Activated CD4-positive, CD25-positive, alpha-beta regulatory T cell treated with anti-CD3 and anti-CD28 coated beads, Interleukin-2, amount 50 U/mL, for 16 hours (primary cell): ENCODE results near the gene GNMT.
A peak's percentile ranks its signal among the peaks of the same experiment; 100 is the strongest.

ENCODE experiments used
- DNase-seq: peaks from one replicate; pipeline ENCODE4 v3.0.0-alpha.2; 2020; ENCODE audit warnings: low read depth, low spot score

The GNMT gene

DNA sequence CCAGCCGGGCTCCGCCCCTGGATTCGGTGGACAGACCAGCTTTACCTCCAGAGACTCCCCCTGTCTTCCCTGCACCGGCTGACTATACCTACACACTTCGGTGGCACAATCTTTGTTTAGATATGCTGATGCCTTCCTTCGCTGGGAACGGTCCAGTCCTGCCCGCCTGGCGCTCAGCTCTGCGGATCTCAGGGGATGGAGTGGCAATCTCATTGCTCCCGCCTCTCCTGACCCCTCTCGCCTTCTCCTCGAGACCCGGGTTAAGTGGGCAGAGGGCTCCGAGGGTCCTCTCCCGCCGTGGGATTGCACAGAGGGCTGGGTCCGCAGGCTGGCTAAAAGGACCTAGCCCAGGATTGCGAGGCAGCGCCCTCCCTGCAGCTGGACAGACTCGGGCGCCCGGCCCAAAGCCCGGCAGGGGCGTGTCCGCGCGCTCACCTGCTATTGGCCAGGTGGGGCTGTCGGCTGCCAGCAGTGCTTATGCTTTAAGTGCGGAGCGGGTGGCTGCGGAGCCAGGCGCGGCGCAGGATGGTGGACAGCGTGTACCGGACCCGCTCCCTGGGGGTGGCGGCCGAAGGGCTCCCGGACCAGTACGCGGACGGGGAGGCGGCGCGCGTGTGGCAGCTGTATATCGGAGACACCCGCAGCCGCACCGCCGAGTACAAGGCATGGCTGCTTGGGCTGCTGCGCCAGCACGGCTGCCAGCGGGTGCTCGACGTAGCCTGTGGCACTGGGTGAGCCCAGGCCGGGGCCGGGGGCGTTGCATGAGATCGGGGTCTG lies at the start of gene GNMT:
Gene GNMT, plus strand, starts transcription at position 512 of the 777 bp plus-strand sequence. Its CDS starts 14 bp downstream, at position 526.
- DNase-seq = no peak

DNA sequence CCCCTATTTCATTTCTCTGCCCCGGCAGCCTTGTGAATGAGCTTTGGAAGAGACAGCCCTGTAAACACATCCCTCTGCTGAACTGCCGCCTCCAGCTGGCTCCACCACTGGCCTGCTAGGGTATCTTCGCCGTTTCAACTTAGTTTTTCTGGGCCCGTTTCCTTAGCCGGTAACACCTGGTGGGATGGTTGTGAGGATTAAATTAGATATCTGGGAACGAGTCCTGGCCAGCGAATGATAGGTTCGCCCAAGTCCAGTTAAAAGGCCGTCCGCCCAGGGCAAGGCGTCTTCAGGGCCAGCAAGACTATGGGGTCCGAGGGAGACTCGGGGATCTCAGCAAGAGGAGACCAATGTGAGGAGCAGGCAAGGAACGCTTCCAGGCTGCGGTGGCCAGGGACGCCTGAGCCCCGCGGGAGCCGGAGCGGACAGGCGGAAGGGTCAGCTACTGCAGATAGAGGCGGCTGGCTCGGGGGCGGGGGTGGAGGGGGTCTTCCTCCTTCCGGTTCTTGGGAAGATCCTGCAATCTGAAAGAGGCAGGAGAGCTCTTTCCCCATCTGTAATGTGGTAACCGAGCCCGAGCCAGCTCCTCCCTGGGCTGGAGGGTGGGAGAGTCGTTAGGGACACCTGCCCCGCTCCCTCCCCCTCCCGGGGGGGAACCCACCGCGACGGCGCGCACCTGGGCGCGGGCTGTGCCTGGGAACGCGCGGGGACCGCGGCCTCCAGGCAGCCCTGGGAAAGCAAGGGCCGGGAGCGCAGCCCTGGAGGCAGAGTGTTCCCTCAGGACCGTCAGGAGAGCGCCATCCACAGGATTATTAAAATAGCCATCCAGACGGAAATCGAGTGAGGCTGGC lies 49.2 kb upstream of the GNMT start:
- no peak for DNase-seq

DNA sequence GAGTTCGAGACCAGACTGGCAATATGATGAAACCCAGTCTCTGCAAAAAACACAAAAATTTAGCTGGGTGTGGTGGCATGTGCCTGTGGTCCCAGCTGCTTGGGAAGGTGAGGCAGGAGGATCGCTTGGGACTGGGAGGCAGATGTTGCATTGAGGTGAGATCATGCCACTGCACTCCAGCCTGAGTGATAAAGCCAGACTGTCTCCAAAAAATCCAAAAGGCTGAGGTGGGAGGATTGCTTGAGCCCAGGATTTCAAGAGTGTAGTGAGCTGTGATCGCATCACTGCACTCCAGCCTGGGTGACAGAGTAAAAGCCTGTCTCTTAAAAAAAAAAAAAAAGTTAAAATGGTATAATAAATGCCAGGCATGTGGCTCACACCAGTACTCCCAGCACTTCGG lies 46.0 kb upstream of the GNMT start:
- no peak for DNase-seq

DNA sequence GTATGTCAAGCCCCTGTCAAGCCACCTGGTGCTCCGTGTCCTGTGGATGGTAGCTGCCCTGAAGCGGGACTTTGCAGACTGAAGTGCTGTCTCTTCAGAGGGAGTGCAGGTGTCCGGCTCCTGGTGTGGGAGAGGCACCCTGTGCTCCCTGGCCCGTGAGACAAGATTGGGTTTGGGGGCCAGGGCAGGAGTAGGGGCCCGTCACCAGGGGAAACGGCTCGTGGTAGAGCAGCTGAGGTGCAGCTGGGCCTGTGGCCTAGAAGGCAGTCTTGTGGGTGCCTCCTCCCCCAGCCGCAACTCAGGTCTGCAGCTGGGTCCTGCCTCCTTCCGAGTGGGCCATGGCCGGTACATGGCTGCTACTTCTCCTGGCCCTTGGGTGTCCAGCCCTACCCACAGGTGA lies 44.8 kb upstream of the GNMT start, which contains the start of gene PTCRA:
Gene PTCRA, plus strand, starts transcription at position 322 of the 400 bp plus-strand sequence. Its CDS starts 17 bp downstream, at position 339.
- no peak for DNase-seq

DNA sequence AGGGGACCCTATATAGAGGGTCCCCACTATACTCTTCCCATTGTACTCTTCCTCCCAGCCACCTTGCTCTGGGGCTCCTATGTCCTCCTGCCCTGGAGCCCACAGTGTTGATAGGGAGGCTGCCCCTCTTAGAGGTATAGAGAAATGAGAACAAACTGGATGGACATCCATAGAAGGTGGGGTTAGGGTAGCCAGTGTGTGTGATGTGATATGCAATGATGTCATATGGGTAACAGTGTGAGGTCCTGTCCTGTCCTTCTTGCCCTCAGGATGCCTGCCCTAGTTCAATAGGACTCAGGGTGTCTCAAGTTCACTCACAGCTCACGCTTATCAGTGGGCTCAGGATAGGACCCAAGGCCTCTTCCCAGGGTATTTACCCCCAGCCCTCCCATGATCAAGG lies 44.3 kb upstream of the GNMT start:
- no peak for DNase-seq

DNA sequence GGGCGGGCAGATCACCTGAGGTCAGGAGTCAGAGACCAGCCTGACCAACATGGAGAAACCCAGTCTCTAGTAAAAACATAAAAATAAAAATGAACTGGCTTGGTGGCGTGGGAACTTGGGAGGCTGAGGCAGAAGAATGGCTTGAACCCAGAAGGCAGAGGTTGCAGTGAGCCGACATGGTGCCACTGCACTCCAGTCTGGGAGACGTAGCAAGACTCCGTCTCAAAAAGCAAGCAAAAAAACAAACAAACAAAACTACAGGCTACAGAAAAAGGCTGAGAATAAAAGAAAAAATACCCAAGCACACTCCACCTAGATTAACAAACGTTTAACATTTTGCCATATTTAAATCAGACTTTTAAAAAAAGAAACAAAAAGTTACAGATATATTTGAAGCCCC lies 38.8 kb upstream of the GNMT start:
- DNase-seq = no peak

DNA sequence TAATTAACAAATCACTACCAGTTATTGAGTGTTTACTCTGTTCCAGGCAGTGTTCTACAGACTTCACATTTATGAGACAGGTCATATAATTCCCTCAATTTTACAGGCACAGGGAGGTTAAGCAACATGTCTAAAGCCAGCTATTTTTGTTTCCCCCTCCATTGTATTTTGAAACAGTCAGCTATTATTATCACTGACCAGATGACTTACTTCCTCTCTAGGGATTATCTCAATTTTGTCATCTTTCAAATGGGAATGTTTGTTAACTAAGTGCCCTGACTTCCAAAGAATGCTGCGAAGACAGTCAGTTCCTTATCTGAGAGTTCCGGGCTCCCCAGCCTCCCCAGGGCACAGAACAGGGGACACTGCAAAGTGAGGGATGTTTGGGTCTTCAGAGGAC lies 36.9 kb upstream of the GNMT start:
- no peak for DNase-seq

DNA sequence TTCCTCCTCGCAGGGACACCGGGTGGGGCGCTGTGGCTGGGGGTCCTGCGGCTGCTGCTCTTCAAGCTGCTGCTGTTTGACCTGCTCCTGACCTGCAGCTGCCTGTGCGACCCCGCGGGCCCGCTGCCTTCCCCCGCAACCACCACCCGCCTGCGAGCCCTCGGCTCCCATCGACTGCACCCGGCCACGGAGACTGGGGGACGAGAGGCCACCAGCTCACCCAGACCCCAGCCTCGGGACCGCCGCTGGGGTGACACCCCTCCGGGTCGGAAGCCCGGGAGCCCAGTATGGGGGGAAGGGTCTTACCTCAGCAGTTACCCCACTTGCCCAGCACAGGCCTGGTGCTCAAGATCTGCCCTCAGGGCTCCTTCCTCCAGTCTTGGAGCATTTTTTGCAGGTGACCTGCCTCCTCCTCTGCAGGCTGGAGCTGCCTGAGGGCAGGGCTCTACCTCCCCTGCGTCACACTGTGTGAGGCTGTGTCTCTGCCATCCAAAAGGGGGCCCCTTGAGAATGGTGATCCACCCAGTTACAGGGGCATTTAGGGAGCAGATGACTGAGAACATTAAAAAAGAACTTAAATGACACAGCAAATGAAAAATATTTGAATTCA lies 35.2 kb upstream of the GNMT start:
- no peak for DNase-seq

DNA sequence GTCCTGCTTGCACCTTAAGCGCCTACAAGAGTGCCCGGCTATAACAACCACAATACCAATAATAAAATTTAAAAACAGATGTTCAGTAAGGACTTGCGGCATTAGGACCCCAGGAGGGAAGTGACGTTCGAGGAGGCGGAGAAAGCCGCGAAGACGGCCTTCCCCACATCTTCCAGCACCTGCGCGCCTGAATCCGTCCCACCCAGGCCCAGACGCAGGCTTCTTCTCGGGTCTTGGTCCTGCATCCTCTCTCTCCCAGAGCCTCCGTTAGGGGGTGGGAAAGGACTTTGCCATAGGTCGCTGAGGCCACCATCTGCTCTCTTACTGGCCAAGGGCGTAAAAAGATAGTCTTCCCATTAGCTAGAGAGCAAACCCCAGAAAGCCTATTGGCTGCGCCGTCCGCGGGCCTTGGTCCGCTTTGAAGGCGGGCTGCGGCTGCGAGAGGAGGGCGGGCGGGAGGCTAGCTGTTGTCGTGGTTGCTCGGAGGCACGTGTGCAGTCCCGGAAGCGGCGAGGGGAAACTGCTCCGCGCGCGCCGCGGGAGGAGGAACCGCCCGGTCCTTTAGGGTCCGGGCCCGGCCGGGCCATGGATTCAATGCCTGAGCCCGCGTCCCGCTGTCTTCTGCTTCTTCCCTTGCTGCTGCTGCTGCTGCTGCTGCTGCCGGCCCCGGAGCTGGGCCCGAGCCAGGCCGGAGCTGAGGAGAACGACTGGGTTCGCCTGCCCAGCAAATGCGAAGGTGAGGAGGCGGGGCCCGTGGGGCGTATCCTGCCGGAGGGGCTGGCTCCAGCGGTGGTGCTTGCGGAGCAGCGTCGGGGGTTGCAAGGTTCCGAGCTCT lies 31.4 kb upstream of the GNMT start, which contains the start of gene CNPY3:
Gene CNPY3, plus strand, starts transcription at position 495 of the 835 bp plus-strand sequence. Its CDS starts 91 bp downstream, at position 586.
- peak; percentile 87 for DNase-seq

DNA sequence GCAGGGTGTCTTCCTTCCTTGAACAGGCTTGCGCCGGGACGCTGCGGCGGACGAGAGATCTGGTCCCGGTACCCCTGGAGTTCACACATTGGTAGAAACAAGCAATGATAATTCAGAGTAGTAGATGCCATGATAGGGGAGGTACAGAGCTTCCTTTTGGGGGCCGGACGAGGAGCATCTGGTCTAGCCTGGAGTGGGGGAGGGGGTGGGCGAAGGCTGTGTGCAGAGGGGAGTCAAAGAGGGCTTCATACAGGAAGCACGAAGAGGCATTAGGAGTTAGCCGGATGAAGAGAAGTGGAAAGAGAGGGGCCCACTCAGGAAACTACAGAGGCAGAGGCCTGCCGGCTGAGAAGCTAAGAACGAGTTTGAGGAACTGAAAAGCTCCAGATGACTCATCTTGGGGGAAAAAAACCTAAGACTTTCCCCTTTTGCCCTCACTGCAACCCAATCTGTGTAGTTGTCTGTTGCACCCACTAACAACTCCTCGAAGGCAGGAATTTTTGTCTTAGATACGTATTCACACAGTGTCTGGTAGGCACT lies 30.7 kb upstream of the GNMT start:
- peak; percentile 25 for DNase-seq

DNA sequence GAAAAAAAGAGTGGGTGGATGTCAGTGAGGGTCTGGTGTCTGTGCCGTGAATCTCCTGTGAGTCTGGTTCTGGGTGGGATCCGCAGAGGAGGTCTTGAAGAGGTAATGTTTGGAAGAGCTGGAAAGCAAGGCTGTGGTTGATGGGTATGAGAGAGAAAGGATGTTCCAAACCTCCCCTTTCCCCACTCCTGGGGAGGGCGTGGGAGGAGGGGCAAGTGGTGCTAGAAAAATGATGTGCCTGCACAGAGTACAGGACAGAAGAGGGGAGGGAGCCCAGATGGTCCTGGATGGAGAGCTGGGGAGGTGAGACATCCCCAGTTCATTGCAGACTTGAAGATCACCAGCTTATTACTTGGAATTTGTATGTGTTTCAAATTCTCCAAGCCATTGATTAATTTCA lies 28.1 kb upstream of the GNMT start:
- DNase-seq = no peak

DNA sequence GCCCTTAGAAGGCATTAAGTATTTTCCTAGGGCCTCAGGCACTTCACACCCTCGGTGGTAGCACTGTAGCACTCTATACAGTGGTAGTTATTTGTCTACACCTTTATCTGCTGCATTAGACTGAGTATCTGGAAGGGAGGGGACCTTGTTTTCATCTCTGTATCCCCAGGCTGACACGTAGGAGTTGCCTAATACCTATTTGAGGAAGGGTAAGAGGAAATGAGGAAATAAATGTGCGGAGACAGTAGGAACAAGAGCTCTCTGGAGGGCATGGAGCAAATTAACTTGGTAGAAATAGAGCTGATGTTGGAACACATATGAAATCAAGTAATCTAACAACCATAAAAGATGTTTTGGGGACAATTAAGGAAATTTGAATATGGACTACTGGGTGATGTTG lies 27.3 kb upstream of the GNMT start:
- DNase-seq = no peak

DNA sequence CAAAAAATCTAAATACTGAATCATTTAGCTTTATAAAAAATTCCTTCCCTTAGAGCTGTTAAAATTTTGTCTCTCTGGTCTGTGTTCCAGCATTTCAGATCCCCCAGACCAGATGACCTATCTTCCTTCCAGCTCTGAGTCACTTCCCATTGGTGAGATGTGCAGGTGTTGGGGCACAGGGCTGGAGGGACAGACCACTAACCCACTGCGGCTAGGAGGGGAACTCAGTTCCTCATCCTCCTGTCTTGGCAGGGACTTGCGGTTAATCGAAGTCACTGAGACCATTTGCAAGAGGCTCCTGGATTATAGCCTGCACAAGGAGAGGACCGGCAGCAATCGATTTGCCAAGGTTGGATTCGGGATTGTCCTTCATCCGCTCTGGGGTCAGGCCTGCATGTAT lies 25.2 kb upstream of the GNMT start:
- DNase-seq = no peak

DNA sequence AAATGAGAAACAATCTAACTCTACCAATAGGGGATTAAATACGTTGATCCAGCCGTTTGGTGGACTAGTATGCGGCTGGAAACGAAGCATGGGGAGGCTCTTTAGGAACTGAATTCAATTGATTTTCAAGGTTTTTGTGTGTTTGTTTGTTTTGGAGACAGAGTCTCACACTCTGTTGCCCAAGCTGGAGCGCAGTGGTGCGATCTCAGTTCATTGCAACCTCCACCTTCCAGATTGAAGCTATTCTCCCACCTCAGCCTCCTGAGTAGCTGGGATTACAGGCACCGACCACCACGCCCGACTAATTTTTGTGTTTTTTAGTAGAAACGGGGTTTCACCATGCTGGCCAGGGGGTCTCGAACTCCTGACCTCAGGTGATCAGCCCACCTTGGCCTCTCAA lies 24.2 kb upstream of the GNMT start:
- DNase-seq = no peak

DNA sequence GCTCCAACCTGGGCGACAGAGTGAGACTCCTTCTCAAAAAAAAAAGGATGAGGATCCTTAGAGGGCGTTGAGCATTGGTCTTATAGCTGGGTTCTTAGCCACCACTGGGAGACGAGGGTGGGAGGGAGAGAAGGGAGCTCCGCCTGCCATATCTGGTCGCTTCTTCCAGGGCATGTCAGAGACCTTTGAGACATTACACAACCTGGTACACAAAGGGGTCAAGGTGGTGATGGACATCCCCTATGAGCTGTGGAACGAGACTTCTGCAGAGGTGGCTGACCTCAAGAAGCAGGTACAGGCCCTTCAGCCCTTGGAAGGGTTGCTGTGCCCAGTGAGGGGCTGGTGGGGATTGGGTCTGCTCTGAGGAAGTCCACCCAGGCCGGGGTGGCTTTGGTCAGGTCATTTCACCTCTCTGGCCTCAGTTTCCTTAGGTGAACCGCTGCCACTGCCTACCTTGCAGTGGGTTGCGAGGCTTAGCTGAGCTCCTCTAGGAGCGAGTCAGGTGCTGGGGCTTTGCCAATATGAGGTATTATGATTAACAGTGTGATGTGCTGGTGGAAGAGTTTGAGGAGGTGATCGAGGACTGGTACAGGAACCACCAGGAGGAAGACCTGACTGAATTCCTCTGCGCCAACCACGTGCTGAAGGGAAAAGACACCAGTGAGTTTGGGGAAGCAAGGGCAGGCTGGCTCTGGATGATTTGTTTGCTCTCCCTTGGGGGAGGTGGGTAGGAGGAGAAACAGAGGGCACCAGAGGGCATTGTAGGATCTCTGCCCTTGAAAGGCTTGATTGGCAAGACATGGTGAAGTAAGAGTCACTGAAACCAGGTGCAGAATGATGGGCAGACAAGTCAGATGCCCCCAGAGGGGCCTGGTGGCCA lies 22.8 kb upstream of the GNMT start:
- no peak for DNase-seq

DNA sequence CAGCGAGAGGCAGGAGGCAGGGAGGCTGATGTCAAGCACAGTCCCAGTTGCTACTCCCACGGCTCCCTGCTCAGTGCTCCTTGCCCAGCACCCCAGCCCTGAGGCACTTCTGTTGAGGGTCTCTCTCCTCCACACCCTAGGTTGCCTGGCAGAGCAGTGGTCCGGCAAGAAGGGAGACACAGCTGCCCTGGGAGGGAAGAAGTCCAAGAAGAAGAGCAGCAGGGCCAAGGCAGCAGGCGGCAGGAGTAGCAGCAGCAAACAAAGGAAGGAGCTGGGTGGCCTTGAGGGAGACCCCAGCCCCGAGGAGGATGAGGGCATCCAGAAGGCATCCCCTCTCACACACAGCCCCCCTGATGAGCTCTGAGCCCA lies 22.1 kb upstream of the GNMT start:
- no peak for DNase-seq

DNA sequence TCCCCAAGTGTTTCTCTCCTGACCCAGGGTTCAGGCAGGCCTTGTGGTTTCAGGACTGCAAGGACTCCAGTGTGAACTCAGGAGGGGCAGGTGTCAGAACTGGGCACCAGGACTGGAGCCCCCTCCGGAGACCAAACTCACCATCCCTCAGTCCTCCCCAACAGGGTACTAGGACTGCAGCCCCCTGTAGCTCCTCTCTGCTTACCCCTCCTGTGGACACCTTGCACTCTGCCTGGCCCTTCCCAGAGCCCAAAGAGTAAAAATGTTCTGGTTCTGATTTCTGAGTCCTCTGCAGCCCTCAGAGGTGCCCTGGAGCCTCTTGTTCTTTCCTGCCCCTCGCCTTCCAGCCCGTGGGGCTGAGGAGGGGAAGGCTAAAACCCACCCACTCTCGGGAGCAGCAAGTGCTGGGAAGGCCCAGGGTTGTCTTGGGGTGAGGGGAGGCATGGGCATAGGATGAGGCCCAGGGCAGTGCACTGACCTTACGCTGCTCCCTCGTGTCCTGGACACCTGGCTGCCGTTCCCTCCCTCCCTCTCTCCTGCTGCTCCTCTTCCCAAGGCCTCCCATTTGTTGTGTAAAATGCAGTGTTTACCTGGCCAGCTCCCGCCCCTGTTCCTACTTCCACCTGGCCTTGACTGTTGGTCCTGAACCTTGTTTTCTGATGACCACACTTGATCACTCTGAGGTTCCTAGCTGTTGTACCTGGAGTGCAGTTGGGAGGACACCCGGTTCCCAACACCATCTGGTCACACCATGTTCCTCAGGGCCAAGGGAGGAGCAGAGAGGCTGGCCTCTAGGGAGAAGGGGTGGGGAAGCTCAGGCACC lies 21.4 kb upstream of the GNMT start:
- no peak for DNase-seq

DNA sequence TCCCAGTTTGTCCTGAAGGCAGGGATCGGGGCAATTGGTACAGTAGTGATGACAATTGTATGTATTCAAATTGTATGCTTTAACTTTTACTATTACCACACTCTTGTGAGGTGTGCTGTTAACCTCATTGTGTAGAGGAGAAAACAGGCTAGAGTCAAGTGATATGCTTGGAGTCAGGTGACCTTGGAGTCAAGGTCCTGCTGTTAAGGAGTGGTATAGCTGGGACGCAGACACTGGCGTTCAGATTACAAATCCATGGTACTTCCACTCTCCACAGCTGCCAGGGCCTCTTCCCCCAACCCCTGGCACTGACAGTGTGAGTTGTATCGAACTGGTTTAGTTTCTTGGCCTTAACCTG lies 20.8 kb upstream of the GNMT start:
- no peak for DNase-seq

DNA sequence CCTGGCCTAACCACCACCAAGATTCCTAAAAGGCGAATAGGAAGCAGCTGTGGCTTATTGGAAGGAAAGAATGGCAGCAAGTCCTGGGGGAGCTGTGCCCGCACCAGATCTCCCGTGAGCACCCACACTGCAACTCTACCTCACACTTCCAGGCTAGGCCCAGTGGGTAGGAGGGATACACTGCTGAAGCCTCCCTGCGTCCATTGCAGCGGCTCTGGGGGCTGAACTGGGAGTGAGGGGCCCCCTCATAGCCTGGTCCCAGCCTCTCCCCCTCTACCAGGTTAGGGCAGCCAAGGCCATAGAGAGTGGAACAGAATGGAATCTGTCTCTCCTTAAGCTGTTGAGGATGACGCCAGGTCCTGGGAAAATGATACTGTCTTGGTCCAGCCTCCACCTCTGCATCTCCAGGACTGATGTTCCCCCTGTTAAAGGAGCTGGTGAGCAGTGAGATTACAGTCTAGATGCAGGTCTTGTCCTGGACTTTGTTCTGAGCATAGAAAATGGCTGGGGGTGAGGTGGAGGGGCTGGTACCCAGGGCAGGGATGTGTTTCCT lies 20.0 kb upstream of the GNMT start:
- no peak for DNase-seq
